NCI-H2227 (cell line): ENCODE data around the gene ZNF773.

Experiments used
- DNase-seq: peaks from one replicate; lab custom pipeline; 2025; ENCODE audit not compliant: unreplicated experiment; lab: John Stamatoyannopoulos, UW

The ZNF773 gene

DNA sequence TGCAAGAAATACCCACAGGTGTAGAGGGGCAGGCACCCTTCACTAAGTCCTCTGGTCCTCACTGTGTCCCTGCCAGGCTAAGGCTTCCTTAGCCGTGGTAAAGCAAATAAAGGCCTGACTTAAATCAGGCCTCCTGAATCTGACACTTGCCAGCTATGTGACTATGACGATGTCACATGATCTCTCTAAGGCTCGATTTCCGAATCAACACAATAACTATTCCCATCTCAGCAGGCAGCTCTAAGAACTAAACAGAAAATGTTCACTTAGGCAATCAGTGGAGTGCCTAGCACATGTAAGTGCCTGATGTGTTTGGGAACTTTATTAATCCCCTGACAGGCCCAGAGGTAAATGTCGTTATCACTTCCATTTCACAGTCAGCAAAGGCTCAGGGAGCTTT lies 57.9 kb downstream of the ZNF773 start:
- DNase-seq = no peak
